B cell (primary cell): ENCODE measurements around the gene OXCT1. TPM values are rescaled to one million over a fixed set of nuclear protein-coding genes. Genes with fewer than 3 reads are reported as not detected.

Experiments
- ATAC-seq: fragments of 200-7000 bp; cut with Tn5 transposase; one replicate; pipeline ENCODE4 v1.10.0; 2021; ENCODE audit warnings: low read depth, mild to moderate bottlenecking, moderate number of reproducible peaks, moderate library complexity
- CTCF ChIA-PET: fragments of 350-600 bp; sonication (Branson Sonifier 250); formaldehyde crosslinking; loops from one replicate; lab custom pipeline; 2021; ENCODE audit warnings: antibody characterized with exemption, inconsistent platforms; lab: Charles Lee
- POLR2A ChIA-PET: fragments of 350-600 bp; sonication (Branson Sonifier 250); formaldehyde crosslinking; loops from one replicate; lab custom pipeline; 2021; ENCODE audit warnings: antibody characterized with exemption; lab: Charles Lee
- DNase-seq: peaks from one replicate; pipeline ENCODE4 v3.0.0; 2013
- H2AFZ ChIP-seq: 2 replicates; pipeline ENCODE4 v1.6.1; 2012; ENCODE audit warnings: mild to moderate bottlenecking, low read depth, low read length; ENCODE audit not compliant: insufficient read depth, poor library complexity, severe bottlenecking
- H3K27ac ChIP-seq, 2 donors: 1 replicate in 1 of 2; 2 replicates in 1 of 2; pipeline ENCODE4 v1.5.1; 2012 to 2013; ENCODE audit warnings: low read length in 2 of 2, mild to moderate bottlenecking in 2 of 2, moderate library complexity in 1 of 2
- H3K27me3 ChIP-seq, 4 experiments: fragments of 200-600 bp in 1 of 4; sonication (generic) in 1 of 4; replicated peaks in 1 of 4; 1 replicate in 2 of 4; 2 replicates in 2 of 4; pipeline versions ENCODE4 v1.6.1 to v1.7.0; 2013 to 2016; ENCODE audit warnings: low read length in 3 of 4, mild to moderate bottlenecking in 2 of 4, mixed read lengths in 1 of 4, moderate library complexity in 1 of 4; ENCODE audit not compliant: insufficient read depth in 4 of 4, control insufficient read depth in 3 of 4; ENCODE audit errors: control extremely low read depth in 1 of 4
- H3K36me3 ChIP-seq, 2 experiments: replicated peaks in 1 of 2; 1 replicate in 1 of 2; 2 replicates in 1 of 2; pipeline versions ENCODE4 v1.6.1 to v1.7.1; 2013; ENCODE audit warnings: low read length in 1 of 2; ENCODE audit not compliant: insufficient read depth in 2 of 2, control insufficient read depth in 1 of 2; ENCODE audit errors: control extremely low read depth in 1 of 2, extremely low read depth in 1 of 2
- H3K4me1 ChIP-seq, 2 donors: fragments of 200-600 bp in 1 of 2; sonication (generic) in 1 of 2; 1 replicate in 1 of 2; 2 replicates in 1 of 2; pipeline versions ENCODE4 v1.5.1 to v1.6.1; 2013 to 2017; ENCODE audit warnings: low read length in 2 of 2; ENCODE audit not compliant: control insufficient read depth in 2 of 2, insufficient read depth in 2 of 2
- H3K4me2 ChIP-seq: replicated peaks from 2 replicates; pipeline ENCODE3; 2012; ENCODE audit warnings: mild to moderate bottlenecking, low read depth, low read length; ENCODE audit not compliant: poor library complexity, severe bottlenecking
- H3K4me3 ChIP-seq, 5 experiments: fragments of 200-600 bp in 1 of 5; sonication (generic) in 1 of 5; 1 replicate in 3 of 5; 2 replicates in 2 of 5; pipeline versions ENCODE4 v1.5.1 to v1.7.0; 2011 to 2016; ENCODE audit warnings: low read length in 4 of 5, mild to moderate bottlenecking in 4 of 5, low read depth in 2 of 5, control low read depth in 1 of 5, moderate library complexity in 1 of 5; ENCODE audit not compliant: insufficient read depth in 1 of 5; ENCODE audit errors: control extremely low read depth in 1 of 5, extremely low read depth in 1 of 5
- H3K79me2 ChIP-seq: fragments of 200-600 bp; sonication (generic); one replicate; pipeline ENCODE4 v1.6.0; 2016; ENCODE audit warnings: low read length; ENCODE audit not compliant: control insufficient read depth, insufficient read depth
- H3K9ac ChIP-seq: fragments of 200-600 bp; sonication (generic); 2 replicates; pipeline ENCODE4 v1.6.1; 2017; ENCODE audit warnings: mild to moderate bottlenecking, low read length, moderate library complexity
- H3K9me3 ChIP-seq, 3 donors: one replicate each; pipeline versions ENCODE4 v1.6.1 to v1.7.1; 2013; ENCODE audit warnings: low read length in 2 of 3; ENCODE audit not compliant: control insufficient read depth in 2 of 3, insufficient read depth in 1 of 3; ENCODE audit errors: control extremely low read depth in 1 of 3
- H4K20me1 ChIP-seq: 2 replicates; pipeline ENCODE4 v1.6.0; 2012; ENCODE audit warnings: mild to moderate bottlenecking, low read length; ENCODE audit not compliant: insufficient read depth, control insufficient read depth, poor library complexity, severe bottlenecking
- H3K27ac Mint-ChIP-seq: one replicate; pipeline ENCODE4 v1.8.0; 2021; ENCODE audit warnings: mixed read lengths
- H3K27me3 Mint-ChIP-seq: one replicate; pipeline ENCODE4 v1.8.0; 2021; ENCODE audit warnings: mixed read lengths
- H3K4me1 Mint-ChIP-seq: one replicate; pipeline ENCODE4 v1.8.0; 2021; ENCODE audit warnings: mixed read lengths
- H3K4me3 Mint-ChIP-seq: one replicate; pipeline ENCODE4 v1.8.0; 2021; ENCODE audit warnings: mixed read lengths
- H3K9me3 Mint-ChIP-seq: one replicate; pipeline ENCODE4 v1.8.0; 2022; ENCODE audit warnings: mixed read lengths; ENCODE audit not compliant: insufficient read depth
- CTCF ChIP-seq: fragments of 200-600 bp; IDR thresholded peaks from one replicate; pipeline ENCODE4 v1.8.0; 2022; ENCODE audit warnings: antibody characterized with exemption, mild to moderate bottlenecking
- EZH2 ChIP-seq: IDR thresholded peaks from 2 replicates; pipeline ENCODE4 v1.6.1; 2012; ENCODE audit warnings: borderline replicate concordance, low read depth, mild to moderate bottlenecking, moderate library complexity, low read length; ENCODE audit not compliant: insufficient read depth, poor library complexity, severe bottlenecking
- WGBS: methylation state at CpG from one replicate; pipeline ENCODE4 v1.1.5; 2013; ENCODE audit warnings: missing lambda C conversion rate; ENCODE audit not compliant: insufficient coverage; 5-methylcytosine and 5-hydroxymethylcytosine counted together
- intact Hi-C: fragments of 100-400 bp; cut with micrococcal nuclease; formaldehyde crosslinking; loops from one replicate; pipeline ENCODE4 v1.10.0; 2022
- polyA plus RNA-seq: library from polyadenylated mRNA; depleted of rRNA; stranded (reverse); fragments of >200 nt; gene quantifications from 2 replicates; pipeline ENCODE4 v1.2.3, GENCODE V29; 2012
- total RNA-seq, 2 donors: library from RNA; stranded (reverse); fragments of 120-200 nt in 1 of 2; gene quantifications; 1 replicate in 1 of 2; 2 replicates in 1 of 2; pipeline versions ENCODE4 v1.2.3 to v1.2.4, GENCODE V29; 2013 to 2022

Gene OXCT1
- total and polyA plus RNA-seq, 2 donors (not counting 1 experiment from before 2014, with no cell fraction given) = 11.0 to 35.6 TPM

- H3K4me3 Mint-ChIP-seq = no peak overlapping the region
- DNase-seq (no peak), ATAC-seq (no peak)
- no peaks in the 10 kb centered on the region for H3K9me3 Mint-ChIP-seq
- no peak for TF ChIP-seq EZH2
- H2AFZ ChIP-seq = no peak overlapping the region
- H3K27me3 ChIP-seq = no peaks in the 10 kb centered on the region
- H3K9me3 ChIP-seq = no peaks in the 10 kb centered on the region
- no peaks in the 10 kb centered on the region for H3K4me1 ChIP-seq
- H3K9ac ChIP-seq = no peak overlapping the region
- 100% methylated on average over 1 of the region's 4 CpGs for WGBS
- no peak overlapping the region for H3K4me2 ChIP-seq
- H3K27ac ChIP-seq = no peak overlapping the region
- no peaks in the 10 kb centered on the region for H3K27me3 Mint-ChIP-seq
- H3K4me1 Mint-ChIP-seq = no peaks in the 10 kb centered on the region
- H3K27ac Mint-ChIP-seq = no peak overlapping the region
- H3K36me3 ChIP-seq = peaks cover 4 to 16% of the 10 kb centered on the region in 2 experiments
- H3K79me2 ChIP-seq = no peaks in the 10 kb centered on the region
- no peaks in the 10 kb centered on the region for H4K20me1 ChIP-seq
- no peak overlapping the region for H3K4me3 ChIP-seq
- POLR2A ChIA-PET = no interaction called here
- intact Hi-C loops = no loop called here
- CTCF ChIA-PET = no interaction called here
Measured at GRCh38 chr5:41794471-41794870, 75.8 kb downstream of the OXCT1 start.

GRCh38 chr5:41793141-41793770, 77.0 kb downstream of the OXCT1 start:
- no CpG with 5 or more reads among the region's 3 CpGs for WGBS

More at GRCh38 chr5:41793141-41793770, 77.0 kb downstream of the OXCT1 start:
- H3K4me2 ChIP-seq = no peak overlapping the region
- no peak for TF ChIP-seq CTCF
- no peak for TF ChIP-seq EZH2
- H3K27me3 ChIP-seq = no peaks in the 10 kb centered on the region
- DNase-seq (no peak), ATAC-seq (no peak)
- no peak overlapping the region for H3K9ac ChIP-seq
- H3K79me2 ChIP-seq = no peaks in the 10 kb centered on the region
- no peak overlapping the region for H3K27ac ChIP-seq
- H3K9me3 ChIP-seq = no peaks in the 10 kb centered on the region
- ChIA-PET CTCF (no interaction called here), POLR2A (no interaction called here)
- H3K4me1 Mint-ChIP-seq = no peaks in the 10 kb centered on the region
- no peak overlapping the region for H2AFZ ChIP-seq
- no peaks in the 10 kb centered on the region for H3K27me3 Mint-ChIP-seq
- intact Hi-C loops = no loop called here
- H3K27ac Mint-ChIP-seq = no peak overlapping the region
- no peaks in the 10 kb centered on the region for H4K20me1 ChIP-seq
- no peaks in the 10 kb centered on the region for H3K9me3 Mint-ChIP-seq
- no peak overlapping the region for H3K4me3 ChIP-seq
- H3K4me1 ChIP-seq = no peaks in the 10 kb centered on the region
- no peak overlapping the region for H3K4me3 Mint-ChIP-seq
- peaks cover 2 to 14% of the 10 kb centered on the region in 2 experiments for H3K36me3 ChIP-seq
